SK-N-SH treated with all-trans-retinoic acid at 6 μM for 48 hours (cell line): ENCODE data around the gene KCTD17.

ENCODE experiments used
- ATAC-seq: fragments of 200-7000 bp; cut with Tn5 transposase; 3 replicates; pipeline ENCODE4 v1.9.1; 2020; ENCODE audit warnings: mild to moderate bottlenecking, moderate library complexity
- ARNTL ChIP-seq: fragments of 450-650 bp; formaldehyde crosslinking; IDR thresholded peaks from 2 replicates; pipeline ENCODE4 v1.5.0; 2020; ENCODE audit warnings: low read depth, mild to moderate bottlenecking, moderate library complexity, borderline replicate concordance
- BACH2 ChIP-seq: fragments of 250-450 bp; sonication (Bioruptor Pico); IDR thresholded peaks from 2 replicates; pipeline ENCODE4 v1.9.0; 2021; ENCODE audit warnings: mild to moderate bottlenecking, borderline replicate concordance
- CSDC2 ChIP-seq: fragments of 250-450 bp; sonication (Bioruptor Pico); IDR thresholded peaks from 2 replicates; pipeline ENCODE4 v1.5.0; 2020; ENCODE audit warnings: mild to moderate bottlenecking, moderate library complexity
- GLIS3 ChIP-seq: fragments of 250-450 bp; sonication (Bioruptor Pico); IDR thresholded peaks from 2 replicates; pipeline ENCODE4 v1.5.0; 2020; ENCODE audit warnings: mild to moderate bottlenecking, moderate library complexity
- ISL1 ChIP-seq: fragments of 250-450 bp; sonication (Bioruptor Pico); IDR thresholded peaks from 2 replicates; pipeline ENCODE4 v2.1.2; 2022; ENCODE audit warnings: mild to moderate bottlenecking, moderate library complexity
- OSR1 ChIP-seq: fragments of 250-450 bp; sonication (Bioruptor Pico); IDR thresholded peaks from 2 replicates; pipeline ENCODE4 v1.8.0; 2022; ENCODE audit warnings: moderate library complexity, mild to moderate bottlenecking, inconsistent platforms
- PPARA ChIP-seq: fragments of 250-450 bp; sonication (Bioruptor Pico); IDR thresholded peaks from 2 replicates; pipeline ENCODE4 v1.5.0; 2020; ENCODE audit warnings: mild to moderate bottlenecking, borderline replicate concordance
- RARB ChIP-seq: fragments of 250-450 bp; sonication (Bioruptor Pico); IDR thresholded peaks from 2 replicates; pipeline ENCODE4 v1.8.0; 2021; ENCODE audit warnings: mild to moderate bottlenecking, moderate library complexity
- TCF4 ChIP-seq: fragments of 250-450 bp; sonication (Bioruptor Pico); IDR thresholded peaks from 2 replicates; pipeline ENCODE4 v1.8.0; 2021; ENCODE audit warnings: mild to moderate bottlenecking, moderate library complexity, borderline replicate concordance
- TOX ChIP-seq: fragments of 250-450 bp; sonication (Bioruptor Pico); IDR thresholded peaks from 2 replicates; pipeline ENCODE4 v1.8.0; 2021; ENCODE audit warnings: mild to moderate bottlenecking, moderate library complexity, borderline replicate concordance
- ZC3H10 ChIP-seq: fragments of 250-450 bp; sonication (Bioruptor Pico); IDR thresholded peaks from 2 replicates; pipeline ENCODE4 v1.5.1; 2021; ENCODE audit warnings: mild to moderate bottlenecking, moderate library complexity
- ZFP3 ChIP-seq: fragments of 250-450 bp; sonication (Bioruptor Pico); IDR thresholded peaks from 2 replicates; pipeline ENCODE4 v1.5.0; 2020; ENCODE audit warnings: mild to moderate bottlenecking, moderate library complexity
- ZFP30 ChIP-seq: fragments of 450-650 bp; formaldehyde crosslinking; IDR thresholded peaks from 2 replicates; pipeline ENCODE4 v1.5.0; 2022; ENCODE audit warnings: mild to moderate bottlenecking, moderate library complexity
- ZNF565 ChIP-seq: fragments of 450-650 bp; formaldehyde crosslinking; conservative IDR thresholded peaks from 2 replicates; pipeline ENCODE4 v1.5.0; 2020; ENCODE audit warnings: low read depth, mild to moderate bottlenecking, moderate library complexity
- ZNF8 ChIP-seq: fragments of 450-650 bp; formaldehyde crosslinking; IDR thresholded peaks from 2 replicates; pipeline ENCODE4 v1.5.0; 2020; ENCODE audit warnings: mild to moderate bottlenecking, moderate library complexity
- TF ChIP-seq, protein P1 (sequence below): fragments of 250-450 bp; sonication (Bioruptor Pico); IDR thresholded peaks from 2 replicates; pipeline ENCODE4 v1.8.0; 2020; ENCODE audit warnings: mild to moderate bottlenecking, moderate library complexity, borderline replicate concordance
- TF ChIP-seq, protein P2 (sequence below): fragments of 250-450 bp; sonication (Bioruptor Pico); IDR thresholded peaks from 2 replicates; pipeline ENCODE4 v1.5.1; 2021; ENCODE audit warnings: mild to moderate bottlenecking, moderate library complexity
- TF ChIP-seq, protein P3 (sequence below): fragments of 250-450 bp; sonication (Bioruptor Pico); IDR thresholded peaks from 2 replicates; pipeline ENCODE4 v1.8.0; 2021; ENCODE audit warnings: low read depth, mild to moderate bottlenecking, moderate library complexity, borderline replicate concordance
- TF ChIP-seq, protein P4 (sequence below): fragments of 250-450 bp; sonication (Bioruptor Pico); IDR thresholded peaks from 2 replicates; pipeline ENCODE4 v1.5.0; 2020; ENCODE audit warnings: mild to moderate bottlenecking, moderate library complexity

The KCTD17 gene

DNA sequence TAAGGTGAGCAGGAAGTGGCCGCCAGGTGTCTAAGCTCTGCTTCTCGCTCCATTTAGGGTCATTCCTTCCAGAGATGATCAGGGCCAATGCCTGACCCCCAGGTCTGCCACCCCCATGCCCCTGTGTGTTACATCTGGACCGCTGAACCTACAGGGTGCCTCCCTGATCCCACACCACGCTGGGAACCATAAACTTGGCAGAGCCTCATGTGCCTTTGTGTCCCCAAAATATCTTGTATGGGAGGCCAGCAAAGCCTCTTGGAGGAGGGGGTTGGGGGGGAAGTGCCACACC, 36.0 kb upstream of the KCTD17 start:
- ATAC-seq, result no peak
- TF ChIP-seq, protein P1, sequence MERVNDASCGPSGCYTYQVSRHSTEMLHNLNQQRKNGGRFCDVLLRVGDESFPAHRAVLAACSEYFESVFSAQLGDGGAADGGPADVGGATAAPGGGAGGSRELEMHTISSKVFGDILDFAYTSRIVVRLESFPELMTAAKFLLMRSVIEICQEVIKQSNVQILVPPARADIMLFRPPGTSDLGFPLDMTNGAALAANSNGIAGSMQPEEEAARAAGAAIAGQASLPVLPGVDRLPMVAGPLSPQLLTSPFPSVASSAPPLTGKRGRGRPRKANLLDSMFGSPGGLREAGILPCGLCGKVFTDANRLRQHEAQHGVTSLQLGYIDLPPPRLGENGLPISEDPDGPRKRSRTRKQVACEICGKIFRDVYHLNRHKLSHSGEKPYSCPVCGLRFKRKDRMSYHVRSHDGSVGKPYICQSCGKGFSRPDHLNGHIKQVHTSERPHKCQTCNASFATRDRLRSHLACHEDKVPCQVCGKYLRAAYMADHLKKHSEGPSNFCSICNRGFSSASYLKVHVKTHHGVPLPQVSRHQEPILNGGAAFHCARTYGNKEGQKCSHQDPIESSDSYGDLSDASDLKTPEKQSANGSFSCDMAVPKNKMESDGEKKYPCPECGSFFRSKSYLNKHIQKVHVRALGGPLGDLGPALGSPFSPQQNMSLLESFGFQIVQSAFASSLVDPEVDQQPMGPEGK (CRISPR knock-in tag), result no peak
- no peak for TF ChIP-seq ZC3H10
- TF ChIP-seq, protein P2, sequence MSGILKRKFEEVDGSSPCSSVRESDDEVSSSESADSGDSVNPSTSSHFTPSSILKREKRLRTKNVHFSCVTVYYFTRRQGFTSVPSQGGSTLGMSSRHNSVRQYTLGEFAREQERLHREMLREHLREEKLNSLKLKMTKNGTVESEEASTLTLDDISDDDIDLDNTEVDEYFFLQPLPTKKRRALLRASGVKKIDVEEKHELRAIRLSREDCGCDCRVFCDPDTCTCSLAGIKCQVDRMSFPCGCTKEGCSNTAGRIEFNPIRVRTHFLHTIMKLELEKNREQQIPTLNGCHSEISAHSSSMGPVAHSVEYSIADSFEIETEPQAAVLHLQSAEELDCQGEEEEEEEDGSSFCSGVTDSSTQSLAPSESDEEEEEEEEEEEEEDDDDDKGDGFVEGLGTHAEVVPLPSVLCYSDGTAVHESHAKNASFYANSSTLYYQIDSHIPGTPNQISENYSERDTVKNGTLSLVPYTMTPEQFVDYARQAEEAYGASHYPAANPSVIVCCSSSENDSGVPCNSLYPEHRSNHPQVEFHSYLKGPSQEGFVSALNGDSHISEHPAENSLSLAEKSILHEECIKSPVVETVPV, result no peak

DNA sequence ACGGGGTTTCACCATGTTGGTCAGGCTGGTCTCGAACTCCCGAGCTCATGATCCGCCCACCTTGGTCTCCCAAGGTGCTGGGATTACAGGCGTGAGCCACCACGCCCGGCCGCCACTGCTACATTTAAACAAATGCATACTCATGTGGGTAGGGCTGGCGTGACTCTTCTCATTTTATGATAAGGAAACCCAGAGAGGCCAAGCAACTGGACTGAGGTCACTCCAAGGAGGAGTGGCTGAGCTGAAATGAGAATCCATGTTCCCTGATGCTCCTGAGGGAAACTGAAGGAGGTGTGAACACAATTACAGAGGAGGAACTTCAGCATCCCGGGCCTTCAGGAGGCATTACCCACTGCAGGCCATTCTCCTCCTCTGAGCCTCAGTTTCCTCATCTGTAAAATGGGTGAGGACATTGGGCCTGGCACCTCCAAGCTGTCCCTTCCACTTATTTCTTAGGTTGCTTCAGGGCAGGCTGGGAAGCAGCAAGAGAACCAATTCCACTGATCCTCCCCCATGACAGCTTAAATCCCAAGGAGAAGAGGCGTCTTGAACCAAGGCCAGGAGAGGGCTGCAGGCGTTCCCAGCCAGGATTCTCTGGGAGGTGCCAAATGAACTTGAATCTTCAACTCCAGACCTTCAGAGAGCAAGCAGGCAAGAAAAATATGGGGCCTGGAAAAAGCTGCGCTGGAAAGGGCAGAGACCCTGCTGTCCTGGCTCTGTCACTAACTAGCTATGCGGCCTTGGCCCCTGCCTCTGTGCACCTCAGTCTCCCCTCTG, 35.2 kb upstream of the KCTD17 start:
- ATAC-seq, result no peak
- TF ChIP-seq, protein P2, result no peak
- TF ChIP-seq, protein P1 (CRISPR knock-in tag), result no peak
- TF ChIP-seq ZNF565 (no peak), CSDC2 (CRISPR knock-in tag) (no peak)

DNA sequence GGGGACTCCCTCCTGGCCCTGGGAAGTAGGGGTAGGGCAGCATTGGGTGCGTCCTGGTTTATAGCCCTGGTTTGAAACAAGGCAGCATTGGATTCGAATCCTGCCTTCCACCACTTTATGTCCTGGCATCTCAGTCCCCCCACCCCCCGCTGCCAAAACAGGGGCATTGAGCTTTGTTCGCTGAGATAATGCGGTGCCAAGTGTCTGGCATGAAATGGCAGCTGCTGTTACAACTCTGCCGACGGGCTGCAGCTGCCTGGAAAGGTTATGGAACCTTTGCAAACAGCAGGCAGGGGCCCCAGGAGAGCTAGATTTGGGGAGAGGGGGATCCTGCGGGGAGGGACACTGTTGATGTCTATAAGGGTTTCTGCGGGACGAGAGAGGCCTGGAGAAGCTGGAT, 34.2 kb upstream of the KCTD17 start:
- TF ChIP-seq ARNTL (CRISPR knock-in tag), result no peak
- TF ChIP-seq BACH2 (CRISPR knock-in tag), result no peak
- TF ChIP-seq, protein P1 (CRISPR knock-in tag), result no peak
- TF ChIP-seq ZNF8, result no peak
- no peak for ATAC-seq

DNA sequence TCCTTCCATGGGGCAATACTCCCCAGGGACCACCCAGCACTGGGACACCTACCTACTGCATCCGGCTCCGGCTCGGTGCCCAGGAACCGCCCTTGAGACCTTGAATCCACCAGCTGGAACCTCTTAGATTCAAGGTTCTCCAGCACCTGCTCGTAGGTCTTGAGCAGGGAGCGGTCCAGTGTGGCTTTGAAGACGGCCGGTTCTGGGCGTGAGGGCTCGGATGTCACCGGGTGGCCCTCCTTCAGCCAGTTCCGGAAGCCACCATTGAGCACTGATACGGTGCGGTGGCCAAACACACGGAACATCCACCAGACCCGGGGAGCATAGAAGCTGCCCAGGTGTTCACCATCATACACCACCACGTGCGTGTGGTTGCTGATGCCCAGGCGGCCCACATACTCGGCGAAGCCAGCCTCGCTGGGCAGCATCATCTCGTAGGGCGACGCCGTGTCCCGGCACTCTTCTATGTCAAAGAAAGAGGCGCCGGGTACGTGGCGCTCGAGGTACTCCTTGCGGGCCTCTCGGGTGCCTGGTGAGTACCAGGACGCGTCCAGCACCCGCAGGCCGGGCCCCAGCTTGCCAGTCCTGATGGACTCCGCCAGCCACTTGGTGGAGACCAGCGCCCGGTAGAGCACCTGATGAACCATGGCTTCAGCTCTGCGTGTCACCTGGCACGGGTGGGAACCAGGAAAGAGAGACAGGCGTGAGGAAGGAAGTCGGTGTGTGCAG, 33.3 kb upstream of the KCTD17 start:
- TF ChIP-seq ISL1 (CRISPR knock-in tag) (no peak), ZNF8 (no peak), TOX (no peak), GLIS3 (CRISPR knock-in tag) (no peak), ZNF565 (no peak), BACH2 (CRISPR knock-in tag) (no peak), ARNTL (CRISPR knock-in tag) (no peak), ZFP3 (CRISPR knock-in tag) (no peak), OSR1 (CRISPR knock-in tag) (no peak), RARB (no peak), TCF4 (CRISPR knock-in tag) (no peak), ZFP30 (no peak), PPARA (CRISPR knock-in tag) (no peak)
- TF ChIP-seq, protein P3, sequence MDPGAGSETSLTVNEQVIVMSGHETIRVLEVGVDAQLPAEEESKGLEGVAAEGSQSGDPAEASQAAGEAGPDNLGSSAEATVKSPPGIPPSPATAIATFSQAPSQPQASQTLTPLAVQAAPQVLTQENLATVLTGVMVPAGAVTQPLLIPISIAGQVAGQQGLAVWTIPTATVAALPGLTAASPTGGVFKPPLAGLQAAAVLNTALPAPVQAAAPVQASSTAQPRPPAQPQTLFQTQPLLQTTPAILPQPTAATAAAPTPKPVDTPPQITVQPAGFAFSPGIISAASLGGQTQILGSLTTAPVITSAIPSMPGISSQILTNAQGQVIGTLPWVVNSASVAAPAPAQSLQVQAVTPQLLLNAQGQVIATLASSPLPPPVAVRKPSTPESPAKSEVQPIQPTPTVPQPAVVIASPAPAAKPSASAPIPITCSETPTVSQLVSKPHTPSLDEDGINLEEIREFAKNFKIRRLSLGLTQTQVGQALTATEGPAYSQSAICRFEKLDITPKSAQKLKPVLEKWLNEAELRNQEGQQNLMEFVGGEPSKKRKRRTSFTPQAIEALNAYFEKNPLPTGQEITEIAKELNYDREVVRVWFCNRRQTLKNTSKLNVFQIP (CRISPR knock-in tag), result no peak
- TF ChIP-seq, protein P4, sequence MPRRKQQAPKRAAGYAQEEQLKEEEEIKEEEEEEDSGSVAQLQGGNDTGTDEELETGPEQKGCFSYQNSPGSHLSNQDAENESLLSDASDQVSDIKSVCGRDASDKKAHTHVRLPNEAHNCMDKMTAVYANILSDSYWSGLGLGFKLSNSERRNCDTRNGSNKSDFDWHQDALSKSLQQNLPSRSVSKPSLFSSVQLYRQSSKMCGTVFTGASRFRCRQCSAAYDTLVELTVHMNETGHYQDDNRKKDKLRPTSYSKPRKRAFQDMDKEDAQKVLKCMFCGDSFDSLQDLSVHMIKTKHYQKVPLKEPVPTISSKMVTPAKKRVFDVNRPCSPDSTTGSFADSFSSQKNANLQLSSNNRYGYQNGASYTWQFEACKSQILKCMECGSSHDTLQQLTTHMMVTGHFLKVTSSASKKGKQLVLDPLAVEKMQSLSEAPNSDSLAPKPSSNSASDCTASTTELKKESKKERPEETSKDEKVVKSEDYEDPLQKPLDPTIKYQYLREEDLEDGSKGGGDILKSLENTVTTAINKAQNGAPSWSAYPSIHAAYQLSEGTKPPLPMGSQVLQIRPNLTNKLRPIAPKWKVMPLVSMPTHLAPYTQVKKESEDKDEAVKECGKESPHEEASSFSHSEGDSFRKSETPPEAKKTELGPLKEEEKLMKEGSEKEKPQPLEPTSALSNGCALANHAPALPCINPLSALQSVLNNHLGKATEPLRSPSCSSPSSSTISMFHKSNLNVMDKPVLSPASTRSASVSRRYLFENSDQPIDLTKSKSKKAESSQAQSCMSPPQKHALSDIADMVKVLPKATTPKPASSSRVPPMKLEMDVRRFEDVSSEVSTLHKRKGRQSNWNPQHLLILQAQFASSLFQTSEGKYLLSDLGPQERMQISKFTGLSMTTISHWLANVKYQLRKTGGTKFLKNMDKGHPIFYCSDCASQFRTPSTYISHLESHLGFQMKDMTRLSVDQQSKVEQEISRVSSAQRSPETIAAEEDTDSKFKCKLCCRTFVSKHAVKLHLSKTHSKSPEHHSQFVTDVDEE (CRISPR knock-in tag), result no peak
- TF ChIP-seq, protein P2, result no peak
- no peak for ATAC-seq
